ENCODE data around the gene MYCBP2. TPM values are rescaled to one million over a fixed set of nuclear protein-coding genes. Genes with fewer than 3 reads are reported as not detected.

Gene MYCBP2
- total and polyA plus RNA-seq, 7 donors, result 3.7 to 130 (median 93.5) TPM

GRCh38 chr13:77139306-77139705, 187.6 kb downstream of the MYCBP2 start:
- Histone ChIP-seq H3K4me1 (peaks cover 0 to 9% (median 0%) of the 10 kb centered on the region in 4 donors), H3K27me3 (no peaks in the 10 kb centered on the region), H3K27ac (no peak overlapping the region), H3K4me3 (no peak overlapping the region), H3K36me3 (peaks cover 0 to 63% (median 10%) of the 10 kb centered on the region in 4 donors), H3K9me3 (no peaks in the 10 kb centered on the region)
- intact Hi-C loops (cut with DNase I), result no loop called here
- TF ChIP-seq EP300 (IDR thresholded peaks at IDR 0.05) (no peak), POLR2A (IDR thresholded peaks at IDR 0.05) (no peak), POLR2AphosphoS5 (IDR thresholded peaks at IDR 0.05) (no peak)
- TF ChIP-seq, protein P1, sequence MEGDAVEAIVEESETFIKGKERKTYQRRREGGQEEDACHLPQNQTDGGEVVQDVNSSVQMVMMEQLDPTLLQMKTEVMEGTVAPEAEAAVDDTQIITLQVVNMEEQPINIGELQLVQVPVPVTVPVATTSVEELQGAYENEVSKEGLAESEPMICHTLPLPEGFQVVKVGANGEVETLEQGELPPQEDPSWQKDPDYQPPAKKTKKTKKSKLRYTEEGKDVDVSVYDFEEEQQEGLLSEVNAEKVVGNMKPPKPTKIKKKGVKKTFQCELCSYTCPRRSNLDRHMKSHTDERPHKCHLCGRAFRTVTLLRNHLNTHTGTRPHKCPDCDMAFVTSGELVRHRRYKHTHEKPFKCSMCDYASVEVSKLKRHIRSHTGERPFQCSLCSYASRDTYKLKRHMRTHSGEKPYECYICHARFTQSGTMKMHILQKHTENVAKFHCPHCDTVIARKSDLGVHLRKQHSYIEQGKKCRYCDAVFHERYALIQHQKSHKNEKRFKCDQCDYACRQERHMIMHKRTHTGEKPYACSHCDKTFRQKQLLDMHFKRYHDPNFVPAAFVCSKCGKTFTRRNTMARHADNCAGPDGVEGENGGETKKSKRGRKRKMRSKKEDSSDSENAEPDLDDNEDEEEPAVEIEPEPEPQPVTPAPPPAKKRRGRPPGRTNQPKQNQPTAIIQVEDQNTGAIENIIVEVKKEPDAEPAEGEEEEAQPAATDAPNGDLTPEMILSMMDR (IDR thresholded peaks at IDR 0.05), result no peak
- no peak for DNase-seq

DNA sequence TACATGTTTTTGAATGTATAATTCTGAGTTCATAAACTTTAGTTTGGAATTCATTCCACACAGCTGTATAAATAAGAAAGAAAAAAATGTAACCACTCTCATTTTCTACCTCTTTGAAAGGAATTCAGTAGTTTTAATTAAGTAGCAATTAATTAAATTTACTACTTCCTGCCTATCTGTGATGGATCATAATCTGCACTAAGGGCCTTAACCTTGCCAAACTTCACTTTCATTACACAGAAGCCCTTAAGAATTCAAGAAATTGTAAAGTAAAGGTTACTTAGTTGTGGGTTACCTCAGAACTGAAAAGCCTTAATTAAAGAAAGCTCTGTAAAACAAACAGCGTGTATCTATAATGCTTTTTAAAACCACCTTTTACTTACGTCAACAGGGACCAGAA, 188.1 kb downstream of the MYCBP2 start:
- H3K36me3 ChIP-seq, result peaks cover 0 to 63% (median 10%) of the 10 kb centered on the region in 4 donors
- peaks cover 0 to 9% (median 0%) of the 10 kb centered on the region in 4 donors for H3K4me1 ChIP-seq
- DNase-seq, result no peak
- H3K4me3 ChIP-seq, result no peak overlapping the region
- no peaks in the 10 kb centered on the region for H3K27me3 ChIP-seq
- no peaks in the 10 kb centered on the region for H3K9me3 ChIP-seq
- 88 to 93% methylated on average over 2 of the region's 2 CpGs for WGBS, 2 donors
- no peak overlapping the region for H3K27ac ChIP-seq
- TF ChIP-seq POLR2A (IDR thresholded peaks at IDR 0.05) (no peak), EP300 (IDR thresholded peaks at IDR 0.05) (no peak)
- TF ChIP-seq, protein P1 (IDR thresholded peaks at IDR 0.05), result no peak
- intact Hi-C loops (cut with DNase I), result no loop called here

GRCh38 chr13:77136902-77137420, 189.9 kb downstream of the MYCBP2 start:
- TF ChIP-seq EP300 (IDR thresholded peaks at IDR 0.05) (no peak), POLR2AphosphoS5 (IDR thresholded peaks at IDR 0.05) (no peak), POLR2A (IDR thresholded peaks at IDR 0.05) (no peak)
- TF ChIP-seq, protein P1 (IDR thresholded peaks at IDR 0.05), result no peak
- Histone ChIP-seq H3K4me3 (no peak overlapping the region), H3K36me3 (peaks cover 0 to 44% (median 9%) of the 10 kb centered on the region in 4 donors), H3K9me3 (no peaks in the 10 kb centered on the region), H3K27me3 (no peaks in the 10 kb centered on the region), H3K4me1 (peaks cover 0 to 9% (median 0%) of the 10 kb centered on the region in 4 donors), H3K27ac (no peak overlapping the region)
- intact Hi-C loops (cut with DNase I), result no loop called here
- 80 to 83% methylated on average over 3 of the region's 3 CpGs for WGBS, 2 donors
- no peak for DNase-seq

GRCh38 chr13:77124423-77124822, 202.5 kb downstream of the MYCBP2 start:
- WGBS, 2 donors, result 97 to 99% methylated on average over 1 of the region's 1 CpG
- no peak for DNase-seq
- TF ChIP-seq POLR2AphosphoS5 (IDR thresholded peaks at IDR 0.05) (no peak), POLR2A (IDR thresholded peaks at IDR 0.05) (no peak), EP300 (IDR thresholded peaks at IDR 0.05) (no peak)
- TF ChIP-seq, protein P1 (IDR thresholded peaks at IDR 0.05), result no peak
- peaks cover 0 to 60% (median 1%) of the 10 kb centered on the region in 4 donors for H3K36me3 ChIP-seq
- intact Hi-C loops (cut with DNase I), result no loop called here
- no peaks in the 10 kb centered on the region for H3K27me3 ChIP-seq
- no peak overlapping the region for H3K4me3 ChIP-seq
- H3K9me3 ChIP-seq, result no peaks in the 10 kb centered on the region
- no peaks in the 10 kb centered on the region for H3K4me1 ChIP-seq
- H3K27ac ChIP-seq, result no peak overlapping the region

- intact Hi-C loops (cut with DNase I), result no loop called here
- no peak for DNase-seq
- H3K9me3 ChIP-seq, result no peaks in the 10 kb centered on the region
- H3K27ac ChIP-seq, result no peak overlapping the region
- H3K4me3 ChIP-seq, result no peak overlapping the region
- 93% methylated on average over 3 of the region's 3 CpGs for WGBS, 2 donors
- peaks cover 0 to 55% (median 1%) of the 10 kb centered on the region in 4 donors for H3K36me3 ChIP-seq
- H3K4me1 ChIP-seq, result no peaks in the 10 kb centered on the region
- TF ChIP-seq, protein P1 (IDR thresholded peaks at IDR 0.05), result no peak
- no peak for TF ChIP-seq EP300 (IDR thresholded peaks at IDR 0.05)
- no peak for TF ChIP-seq POLR2AphosphoS5 (IDR thresholded peaks at IDR 0.05)
- TF ChIP-seq POLR2A (IDR thresholded peaks at IDR 0.05), result no peak
- H3K27me3 ChIP-seq, result no peaks in the 10 kb centered on the region
These were observed 208.8 kb downstream of the MYCBP2 start for GRCh38 chr13:77118134-77118533.

All from sigmoid colon (tissue), 7 donors.